IMR-90 (cell line): Measurements from ENCODE around the gene TSACC. TPM values are rescaled to one million over a fixed set of nuclear protein-coding genes. Genes with fewer than 3 reads are reported as not detected.

ENCODE experiments used
- ATAC-seq: fragments of 200-7000 bp; cut with Tn5 transposase; 2 replicates; pipeline ENCODE4 v1.9.1; 2020; ENCODE audit warnings: low read depth, mild to moderate bottlenecking, moderate library complexity
- BruUV-seq: library from RNA; stranded (reverse); fragments of 400-500 nt; replicated peaks from 2 replicates; lab custom pipeline; 2021; lab: Mats Ljungman, UMichigan
- CTCF ChIA-PET: fragments of 300-600 bp; formaldehyde crosslinking; extraction: SDS; loops from one replicate; lab custom pipeline; 2021; ENCODE audit warnings: antibody characterized with exemption; lab: Yijun Ruan, JAX
- POLR2A ChIA-PET: fragments of 300-600 bp; sonication (Branson Sonifier 250); formaldehyde crosslinking; loops from one replicate; lab custom pipeline; 2022; ENCODE audit warnings: antibody characterized with exemption; ENCODE audit not compliant: unreplicated experiment; lab: Charles Lee
- DNase-seq: peaks from one replicate; pipeline ENCODE4 v3.0.0; 2013
- H2AFZ ChIP-seq: replicated peaks from 2 replicates; pipeline ENCODE3; 2013; ENCODE audit warnings: low read length, mild to moderate bottlenecking; ENCODE audit not compliant: poor library complexity
- H2AK5ac ChIP-seq: 2 replicates; pipeline ENCODE4 v1.6.1; 2013; ENCODE audit warnings: low read depth, low read length, inconsistent platforms
- H2AK9ac ChIP-seq: replicated peaks from 2 replicates; pipeline ENCODE3; 2013; ENCODE audit warnings: mild to moderate bottlenecking, low read depth, low read length, moderate library complexity; ENCODE audit not compliant: poor library complexity
- H2BK120ac ChIP-seq: 2 replicates; pipeline ENCODE4 v1.6.1; 2013; ENCODE audit warnings: low read depth, low read length, inconsistent platforms
- H2BK15ac ChIP-seq: 3 replicates; pipeline ENCODE4 v1.6.1; 2013; ENCODE audit warnings: low read depth, low read length, inconsistent platforms
- H2BK20ac ChIP-seq: 2 replicates; pipeline ENCODE4 v1.6.1; 2013; ENCODE audit warnings: low read depth, mild to moderate bottlenecking, inconsistent platforms, low read length, moderate library complexity
- H2BK5ac ChIP-seq: 2 replicates; pipeline ENCODE4 v1.6.1; 2013; ENCODE audit warnings: mild to moderate bottlenecking, low read depth, low read length, inconsistent platforms; ENCODE audit not compliant: poor library complexity, severe bottlenecking
- H3K14ac ChIP-seq: replicated peaks from 2 replicates; pipeline ENCODE4 v1.6.1; 2013; ENCODE audit warnings: low read depth, low read length, inconsistent platforms
- H3K18ac ChIP-seq: 2 replicates; pipeline ENCODE4 v1.6.1; 2013; ENCODE audit warnings: low read depth, low read length, control low read depth
- H3K23ac ChIP-seq: 2 replicates; pipeline ENCODE4 v1.6.1; 2013; ENCODE audit warnings: low read depth, low read length, inconsistent platforms
- H3K27ac ChIP-seq: 2 replicates; pipeline ENCODE4 v1.5.1; 2013; ENCODE audit warnings: mild to moderate bottlenecking, control low read depth, low read length; ENCODE audit not compliant: insufficient read depth
- H3K27me3 ChIP-seq: 2 replicates; pipeline ENCODE4 v1.6.1; 2013; ENCODE audit warnings: low read length; ENCODE audit not compliant: control insufficient read depth, insufficient read depth
- H3K36me3 ChIP-seq: 2 replicates; pipeline ENCODE4 v1.6.1; 2013; ENCODE audit warnings: low read length, mixed read lengths; ENCODE audit not compliant: control insufficient read depth, insufficient read depth
- H3K4ac ChIP-seq: 2 replicates; pipeline ENCODE4 v1.6.1; 2013; ENCODE audit warnings: low read depth, low read length, inconsistent platforms
- H3K4me1 ChIP-seq: 2 replicates; pipeline ENCODE4 v1.6.1; 2013; ENCODE audit warnings: low read length, mixed read lengths; ENCODE audit not compliant: control insufficient read depth, insufficient read depth
- H3K4me2 ChIP-seq: 2 replicates; pipeline ENCODE4 v1.6.1; 2013; ENCODE audit warnings: low read depth, mild to moderate bottlenecking, control low read depth, low read length, moderate library complexity
- H3K4me3 ChIP-seq: 2 replicates; pipeline ENCODE4 v1.5.1; 2013; ENCODE audit warnings: low read depth, mild to moderate bottlenecking, control low read depth, low read length, moderate library complexity; ENCODE audit not compliant: insufficient read depth
- H3K56ac ChIP-seq: 2 replicates; pipeline ENCODE4 v1.6.1; 2013; ENCODE audit warnings: low read length, inconsistent platforms; ENCODE audit not compliant: insufficient read depth; ENCODE audit errors: extremely low read depth
- H3K79me1 ChIP-seq, 2 experiments: 2 replicates each; pipeline ENCODE4 v1.6.1; 2013; ENCODE audit warnings: low read length in 2 of 2, inconsistent platforms in 1 of 2, low read depth in 1 of 2
- H3K9ac ChIP-seq: 2 replicates; pipeline ENCODE4 v1.6.1; 2013; ENCODE audit warnings: low read depth, low read length, control low read depth
- H3K9me1 ChIP-seq: 2 replicates; pipeline ENCODE4 v1.6.1; 2013; ENCODE audit warnings: low read length, inconsistent platforms; ENCODE audit not compliant: insufficient read depth
- H3K9me3 ChIP-seq: 2 replicates; pipeline ENCODE4 v1.6.1; 2013; ENCODE audit warnings: low read length; ENCODE audit not compliant: control insufficient read depth, insufficient read depth
- H4K20me1 ChIP-seq: 2 replicates; pipeline ENCODE4 v1.6.1; 2013; ENCODE audit warnings: low read length, inconsistent platforms; ENCODE audit not compliant: insufficient read depth
- H4K5ac ChIP-seq: 2 replicates; pipeline ENCODE4 v1.6.1; 2013; ENCODE audit warnings: mild to moderate bottlenecking, low read depth, low read length, control low read depth
- H4K8ac ChIP-seq, 2 experiments: 2 replicates each; pipeline ENCODE4 v1.6.1; 2013; ENCODE audit warnings: low read depth in 2 of 2, low read length in 2 of 2, control low read depth in 1 of 2, inconsistent platforms in 1 of 2
- H4K91ac ChIP-seq: 2 replicates; pipeline ENCODE4 v1.6.1; 2013; ENCODE audit warnings: low read depth, low read length, inconsistent platforms; ENCODE audit not compliant: insufficient read depth
- BHLHE40 ChIP-seq: fragments of 150-350 bp; IDR thresholded peaks from 2 replicates; pipeline ENCODE4 v1.6.1; 2016; ENCODE audit warnings: mild to moderate bottlenecking, low read depth, low read length
- CTCF ChIP-seq: conservative IDR thresholded peaks from 2 replicates; pipeline ENCODE4 v1.5.1; 2012; ENCODE audit warnings: mild to moderate bottlenecking, low read depth, low read length, improper control_type of control experiment
- ELK1 ChIP-seq: fragments of 150-350 bp; IDR thresholded peaks from 2 replicates; pipeline ENCODE4 v1.6.1; 2016; ENCODE audit warnings: low read depth, mild to moderate bottlenecking, low read length, moderate library complexity, borderline replicate concordance
- FOS ChIP-seq: fragments of 150-350 bp; IDR thresholded peaks from 2 replicates; pipeline ENCODE4 v1.6.1; 2016; ENCODE audit warnings: low read depth, low read length
- MAFK ChIP-seq: IDR thresholded peaks from 2 replicates; pipeline ENCODE4 v1.6.1; 2012; ENCODE audit warnings: low read depth, low read length, improper control_type of control experiment
- MAZ ChIP-seq: IDR thresholded peaks from 2 replicates; pipeline ENCODE4 v1.6.1; 2012; ENCODE audit warnings: low read depth, mild to moderate bottlenecking, low read length, improper control_type of control experiment, moderate library complexity, borderline replicate concordance
- RFX5 ChIP-seq: IDR thresholded peaks from 2 replicates; pipeline ENCODE4 v1.8.0; 2012; ENCODE audit warnings: low read depth, mild to moderate bottlenecking, low read length, moderate library complexity
- WGBS, 2 experiments: methylation state at CpG; one replicate each; pipeline versions ENCODE4 v1.1.5 to v1.1.7; 2013; ENCODE audit warnings: missing lambda C conversion rate in 2 of 2; ENCODE audit not compliant: insufficient read length in 1 of 2; ENCODE audit errors: extremely low coverage in 2 of 2; 5-methylcytosine and 5-hydroxymethylcytosine counted together
- dilution Hi-C: fragments of 300-500 bp; cut with HindIII; formaldehyde crosslinking; loops from one replicate; pipeline ENCODE4 v1.14.3; 2018; ENCODE audit warnings: low sequenced_read_pairs; ENCODE audit not compliant: unreplicated experiment
- in situ Hi-C: fragments of 300-500 bp; cut with MboI; formaldehyde crosslinking; loops from 3 replicates; pipeline ENCODE4 v1.14.3; 2019; ENCODE audit warnings: low sequenced_read_pairs, inconsistent platforms, mixed read lengths
- intact Hi-C: fragments of 100-400 bp; cut with micrococcal nuclease; formaldehyde crosslinking; loops from 2 replicates; pipeline ENCODE4 v1.10.0; 2022
- polyA plus RNA-seq, 3 experiments: library from polyadenylated mRNA; depleted of rRNA; stranded (reverse); fragments of >200 nt; gene quantifications; 2 replicates each; pipeline ENCODE4 v1.2.3, GENCODE V29; 2012; ENCODE audit warnings: low replicate concordance in 1 of 3
- total RNA-seq: library from RNA; depleted of rRNA; stranded (reverse); fragments of >200 nt; gene quantifications from 2 replicates; pipeline ENCODE4 v1.2.3, GENCODE V29; 2012

The TSACC gene
- total and polyA plus RNA-seq, 2 of the 4 experiments (the other 2 are of a cell fraction): 0.75 TPM; not detected in 1

- Histone ChIP-seq H3K4me3 (no peak overlapping the region), H3K14ac (no peak overlapping the region), H2BK20ac (no peak overlapping the region), H3K27me3 (peaks cover 62% of the 10 kb centered on the region), H3K4me1 (no peaks in the 10 kb centered on the region), H4K5ac (no peak overlapping the region), H4K20me1 (no peaks in the 10 kb centered on the region; the same call in 1 of the 2 replicates), H3K4me2 (no peak overlapping the region), H2AK5ac (no peak overlapping the region), H2AK9ac (no peak overlapping the region), H4K91ac (no peak overlapping the region), H3K27ac (no peak overlapping the region), H2BK120ac (no peak overlapping the region), H4K8ac (no peak overlapping the region), H3K9me3 (no peaks in the 10 kb centered on the region; the same call in 1 of the 2 replicates), H3K23ac (no peak overlapping the region), H3K18ac (no peak overlapping the region), H3K36me3 (no peaks in the 10 kb centered on the region), H2BK15ac (no peak overlapping the region), H2BK5ac (no peak overlapping the region), H2AFZ (no peak overlapping the region), H3K4ac (no peak overlapping the region), H3K9ac (no peak overlapping the region), H3K9me1 (no peaks in the 10 kb centered on the region), H3K79me1 (no peaks in the 10 kb centered on the region), H3K56ac (no peak overlapping the region)
- no TSS peak for BruUV-seq
- 80% methylated on average over 1 of the region's 6 CpGs; no CpG with 5 or more reads in 1 of the 2 experiments for WGBS, 2 experiments
- TF ChIP-seq BHLHE40 (no peak), MAZ (no peak), FOS (no peak), RFX5 (no peak), CTCF (no peak), MAFK (no peak), ELK1 (no peak)
- no peak for ATAC-seq
- in situ Hi-C loops (no loop called here), intact Hi-C loops (no loop called here), dilution Hi-C loops (no loop called here)
- POLR2A ChIA-PET: no interaction called here
- CTCF ChIA-PET: no interaction called here
- no peak for DNase-seq
Measured at GRCh38 chr1:156356262-156356874, 18.0 kb downstream of the TSACC start.
